Right kidney (tissue), 1 donor: ENCODE data around the gene MMADHC.
"Not testable (repeated sequence)": the region's sequence is repeated elsewhere in the genome, so short reads cannot be mapped to it uniquely, and the experiment has no call there.

ENCODE experiments used
- DNase-seq: peaks from one replicate; pipeline ENCODE4 v3.0.0-alpha.2; 2016

Gene MMADHC

DNA sequence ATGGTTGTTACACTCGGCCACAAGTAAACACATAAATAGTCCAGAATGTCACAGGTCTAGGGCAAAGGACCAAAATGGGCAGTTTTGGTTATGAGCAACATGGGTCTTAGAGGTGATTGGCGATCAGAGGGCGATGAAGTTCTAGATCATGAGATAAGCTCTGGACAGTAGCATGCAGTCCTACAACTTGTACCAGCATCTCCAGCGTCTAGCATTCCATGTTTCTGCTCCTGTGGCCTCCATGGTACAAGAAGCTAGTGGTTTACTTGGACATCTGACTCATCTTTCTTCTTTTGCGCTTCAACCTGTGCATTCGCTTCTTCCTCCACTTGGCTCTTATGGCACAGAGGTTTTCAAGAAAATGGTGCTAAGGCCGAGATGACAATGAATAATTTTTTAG lies 8.9 kb upstream of the MMADHC start:
- DNase-seq = no peak

- no peak for DNase-seq
These were observed 7.7 kb upstream of the MMADHC start for GRCh38 chr2:149595056-149595963.

DNA sequence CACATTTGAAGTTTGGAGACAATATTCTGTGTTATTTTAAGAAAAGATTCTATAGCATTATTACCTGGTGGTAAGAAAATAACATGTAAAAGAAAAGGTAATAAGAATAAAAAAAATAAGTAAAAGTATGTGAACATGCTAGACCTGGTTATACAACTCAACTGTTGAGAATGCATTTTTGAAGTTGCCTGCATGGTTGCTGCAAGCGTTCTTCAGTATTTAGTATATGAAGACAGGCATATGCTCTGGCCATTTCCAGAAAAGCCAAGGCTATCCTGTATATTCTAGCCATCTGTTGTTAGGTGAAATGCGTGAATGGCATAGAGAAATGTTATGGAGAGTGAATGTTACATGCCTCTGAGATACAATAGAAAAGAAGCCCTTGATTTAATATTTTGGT lies 6.8 kb upstream of the MMADHC start:
- DNase-seq = no peak

DNA sequence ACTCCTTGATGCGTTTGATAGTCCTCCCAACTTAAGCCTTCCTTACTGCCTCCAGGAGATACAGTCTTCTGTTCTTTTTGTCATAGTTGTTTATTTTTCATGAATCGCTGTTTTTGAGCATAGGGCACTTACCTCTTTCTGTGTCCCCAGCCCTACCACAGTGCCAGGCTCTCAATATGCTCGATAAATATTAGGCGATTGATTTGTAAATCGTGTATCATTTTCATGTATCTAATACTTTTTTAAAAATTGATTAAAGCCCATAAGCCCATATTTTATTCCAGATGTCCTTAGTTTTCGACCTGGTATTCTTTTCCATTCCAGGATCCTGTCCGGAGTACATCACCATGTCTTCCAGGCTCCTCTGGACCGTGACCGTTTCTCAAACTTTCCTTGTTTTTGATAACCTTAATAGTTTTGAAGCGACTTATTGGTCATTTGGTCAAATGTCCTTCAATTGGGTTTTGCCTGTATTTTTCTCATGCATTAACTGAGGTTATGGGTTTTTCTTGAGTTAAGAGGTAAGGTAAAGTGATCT lies 444 bp upstream of the MMADHC start:
- DNase-seq = no peak

GRCh38 chr2:149586898-149587219 lies 716 bp downstream of the MMADHC start:
- DNase-seq = no peak

- DNase-seq = no peak
These were observed 1.5 kb downstream of the MMADHC start for GRCh38 chr2:149586063-149586462.

- DNase-seq = no peak
These were observed 2.2 kb downstream of the MMADHC start for GRCh38 chr2:149585166-149585885.

GRCh38 chr2:149579972-149580882 lies 7.3 kb downstream of the MMADHC start:
- DNase-seq = no peak

- no peak for DNase-seq
These were observed 10.3 kb downstream of the MMADHC start for GRCh38 chr2:149577269-149577668.

DNA sequence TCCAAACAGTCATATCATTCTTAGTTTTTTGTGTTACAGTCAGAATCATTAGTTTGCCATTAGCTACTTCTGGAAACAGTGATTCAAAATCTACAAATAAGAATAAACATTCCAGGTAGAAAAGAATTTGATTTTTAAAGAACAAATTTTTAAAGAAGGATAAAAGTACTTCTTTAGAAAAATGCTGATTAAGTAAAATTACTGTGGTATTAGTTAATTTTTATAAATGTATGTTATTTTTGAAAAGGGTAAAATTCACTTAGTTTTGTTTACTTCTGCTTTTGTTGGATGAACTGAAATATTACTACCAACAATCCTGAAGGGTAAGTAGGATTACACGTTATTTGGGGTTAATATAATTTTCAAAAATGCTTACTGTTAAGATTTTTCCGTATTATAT lies 11.8 kb downstream of the MMADHC start:
- DNase-seq = no peak

DNA sequence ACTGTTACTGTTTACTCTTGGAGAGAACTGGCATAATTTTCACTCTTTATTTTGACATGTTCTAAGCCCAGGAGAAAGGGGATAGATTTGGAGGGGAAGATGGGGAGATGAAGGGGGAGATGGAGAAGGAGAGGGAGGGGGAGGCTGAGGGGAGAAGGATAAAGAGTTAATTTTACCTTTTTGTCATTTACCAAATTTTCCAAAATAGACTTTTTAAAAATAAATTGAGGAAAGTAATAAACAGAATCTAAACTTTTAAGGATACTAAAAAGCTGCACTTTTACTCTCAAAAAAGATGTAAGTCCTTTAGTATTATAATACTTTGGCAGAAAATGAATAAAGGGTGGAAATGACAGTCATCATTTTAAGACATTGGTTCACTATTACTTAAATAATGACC lies 12.3 kb downstream of the MMADHC start:
- DNase-seq = no peak

DNA sequence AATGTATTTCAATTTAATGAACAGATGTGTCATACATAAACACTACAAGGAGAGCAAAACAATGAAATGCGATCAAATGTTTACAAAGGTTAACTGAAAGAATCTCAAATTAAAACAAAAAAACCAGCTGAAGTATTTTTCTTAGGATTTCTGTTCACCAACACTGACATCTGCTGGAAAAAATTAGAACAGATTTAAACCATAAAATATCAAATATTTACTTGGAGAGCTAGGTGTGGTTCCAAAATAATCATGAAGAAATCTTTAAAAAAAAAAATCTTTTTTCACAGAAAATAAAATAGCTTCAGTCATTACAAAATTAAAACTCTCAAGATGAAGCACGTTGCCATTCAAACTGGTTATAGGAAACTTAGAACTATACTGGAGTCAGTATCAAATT lies 13.8 kb downstream of the MMADHC start:
- no peak for DNase-seq

DNA sequence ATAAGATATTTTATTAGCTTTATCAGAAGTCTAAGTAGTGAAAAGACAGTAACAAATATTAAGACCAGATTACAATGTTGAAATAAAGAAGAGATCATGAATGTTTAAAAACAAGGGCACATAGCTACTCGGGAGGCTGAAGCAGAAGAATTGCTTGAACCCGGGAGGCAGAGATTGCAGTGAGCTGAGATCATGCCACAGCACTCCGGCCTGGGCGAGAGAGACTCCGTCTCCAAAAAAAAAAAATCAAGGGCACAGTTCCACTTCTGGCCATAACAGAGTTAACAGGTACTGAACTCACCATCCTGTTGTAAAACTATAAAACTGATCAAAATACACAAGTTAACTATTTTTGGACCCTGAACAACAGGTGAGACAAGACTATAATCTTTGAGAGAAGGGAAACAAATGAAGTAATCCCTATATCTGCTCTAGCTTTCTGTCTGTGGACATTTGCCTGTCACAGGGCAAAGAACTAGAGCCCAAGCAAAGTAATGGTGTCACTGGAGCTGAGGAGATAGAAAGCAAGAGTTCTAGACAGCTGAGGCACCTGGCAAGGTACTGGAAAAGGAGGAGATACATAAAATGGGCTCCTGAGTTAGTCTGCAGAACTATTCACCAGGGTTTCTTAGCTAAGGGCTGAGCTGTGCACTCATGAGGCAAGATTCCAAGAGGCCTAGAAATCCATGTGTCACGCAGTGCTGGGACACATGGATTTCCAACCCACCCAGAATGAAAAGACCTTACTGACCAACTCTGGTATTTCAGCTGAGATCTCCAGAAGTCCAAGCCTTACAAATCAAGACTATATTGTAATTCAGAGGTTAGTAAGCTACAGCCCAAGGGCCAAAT lies 15.2 kb downstream of the MMADHC start:
- no peak for DNase-seq

DNA sequence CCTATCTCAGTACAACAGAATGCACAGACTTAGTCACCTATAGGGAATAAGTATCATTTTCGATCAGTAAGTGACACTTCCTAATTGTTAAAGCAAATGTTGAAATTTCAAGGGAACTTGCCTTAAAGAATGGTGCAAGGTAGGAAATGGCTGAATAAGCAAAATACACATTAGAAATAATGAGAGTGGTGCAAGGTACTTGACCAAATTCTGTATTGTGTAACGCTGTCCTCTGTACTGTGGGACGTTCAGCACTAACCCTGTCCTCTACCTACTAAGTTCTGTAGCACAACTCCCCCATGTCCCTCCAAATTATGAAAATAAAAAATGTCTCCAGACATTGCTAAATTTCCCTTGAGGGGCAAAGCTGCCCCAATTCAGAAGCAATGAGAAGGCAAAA lies 19.4 kb downstream of the MMADHC start:
- no peak for DNase-seq

DNA sequence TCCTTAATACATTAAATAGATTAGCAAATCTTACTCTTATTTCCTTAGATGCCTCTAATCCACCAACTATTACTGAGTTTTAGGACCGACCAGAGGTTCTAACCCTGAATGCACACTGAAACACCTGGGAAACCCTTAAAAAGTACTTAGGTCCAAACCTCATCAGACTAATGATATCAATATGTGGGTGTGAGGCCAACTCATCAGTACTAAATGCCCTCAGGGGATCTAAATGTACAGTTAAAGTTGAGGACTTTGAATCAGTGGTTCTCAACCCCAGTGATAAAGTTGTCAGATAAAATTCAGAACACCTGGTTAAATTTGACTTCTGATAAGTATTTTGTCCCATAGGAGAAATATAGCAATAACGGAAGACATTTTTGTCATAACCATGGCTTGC lies 20.9 kb downstream of the MMADHC start:
- no peak for DNase-seq

DNA sequence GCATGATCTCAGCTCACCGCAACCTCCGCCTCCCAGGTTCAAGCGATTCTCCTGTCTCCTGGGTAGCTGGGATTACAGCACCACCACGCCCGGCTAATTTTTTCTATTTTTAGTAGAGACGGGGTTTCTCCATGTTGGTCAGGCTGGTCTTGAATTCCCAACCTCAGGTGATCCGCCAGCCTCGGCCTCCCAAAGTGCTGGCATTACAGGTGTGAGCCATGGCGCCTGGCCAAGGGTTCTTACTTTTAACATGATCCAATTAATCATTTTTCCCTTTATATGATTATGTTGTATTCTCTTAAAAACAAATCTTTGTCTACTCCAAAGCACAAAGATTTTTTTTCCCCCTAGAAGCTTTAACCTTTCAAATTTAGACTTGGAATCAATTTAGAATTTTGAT lies 21.9 kb downstream of the MMADHC start:
- not testable (repeated sequence) for DNase-seq

DNA sequence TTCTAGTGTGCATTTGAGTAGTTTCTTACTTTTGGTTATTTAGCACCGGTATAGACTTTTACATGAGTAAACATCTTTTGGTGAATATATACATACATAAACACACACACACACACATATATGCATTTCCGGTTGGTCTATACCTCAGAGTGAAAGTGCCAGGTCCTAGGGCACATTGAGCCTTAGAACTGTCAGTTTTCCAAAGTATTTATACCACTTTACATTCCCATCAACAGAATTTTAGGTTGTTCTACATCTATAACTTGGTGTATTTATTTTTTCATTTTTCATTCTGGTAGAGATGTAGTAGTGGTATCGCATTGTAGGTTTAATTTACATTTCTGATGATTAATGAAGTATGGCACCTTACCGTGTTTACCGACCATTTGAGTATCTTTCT lies 22.6 kb downstream of the MMADHC start:
- DNase-seq = no peak

- no peak for DNase-seq
These were observed 23.5 kb downstream of the MMADHC start for GRCh38 chr2:149564097-149564496.

DNA sequence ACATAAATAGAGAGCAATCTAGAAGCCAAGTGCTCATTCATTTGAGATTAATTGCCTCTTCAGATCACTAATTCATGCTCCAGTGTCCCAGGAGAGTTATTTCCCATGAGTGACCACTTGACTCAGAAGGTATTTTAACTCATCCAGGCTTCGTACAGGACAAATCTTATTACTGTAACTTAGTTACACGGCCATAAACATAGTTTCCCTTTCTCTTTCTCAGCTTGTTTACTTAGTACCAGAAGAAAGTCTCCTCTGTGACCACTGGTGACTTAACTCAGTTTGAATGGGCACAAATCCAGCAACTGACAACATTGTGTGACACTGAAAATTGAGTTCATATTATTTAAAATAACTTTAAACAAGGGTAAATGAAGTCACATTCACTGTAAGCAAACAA lies 25.3 kb downstream of the MMADHC start:
- DNase-seq = no peak

GRCh38 chr2:149561309-149561926 lies 26.2 kb downstream of the MMADHC start:
- DNase-seq = peak; percentile 42
